Activated T-helper 1 cell treated with anti-CD3 and anti-CD28 coated beads, Interleukin-2, amount 50 U/mL, for 16 hours (primary cell): ENCODE data around the gene HSD11B2.

ENCODE experiments used
- DNase-seq, 2 donors: peaks; one replicate each; pipeline ENCODE4 v3.0.0-alpha.2; 2020; ENCODE audit warnings: low read depth in 1 of 2, low spot score in 1 of 2

The HSD11B2 gene

DNA sequence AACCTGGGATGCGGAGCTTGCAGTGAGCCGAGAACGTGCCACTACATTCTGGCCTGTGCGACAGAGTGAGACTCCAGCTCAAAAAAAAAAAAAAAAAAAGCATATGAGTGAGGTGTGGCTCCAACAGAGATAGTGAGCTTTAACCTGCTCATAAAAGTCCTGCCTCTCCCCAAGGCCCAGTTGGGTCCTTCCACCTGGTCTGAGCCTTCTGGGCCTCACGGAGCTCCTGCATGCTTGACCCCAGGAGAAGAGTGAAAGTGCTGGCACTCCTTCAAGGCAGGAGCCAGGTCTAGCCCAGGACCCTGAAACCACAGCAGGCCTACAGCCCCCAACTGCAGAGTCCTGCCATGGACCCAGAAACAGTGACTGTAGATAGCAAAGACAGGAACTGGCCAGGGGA, 17.7 kb downstream of the HSD11B2 start:
- no peak for DNase-seq

DNA sequence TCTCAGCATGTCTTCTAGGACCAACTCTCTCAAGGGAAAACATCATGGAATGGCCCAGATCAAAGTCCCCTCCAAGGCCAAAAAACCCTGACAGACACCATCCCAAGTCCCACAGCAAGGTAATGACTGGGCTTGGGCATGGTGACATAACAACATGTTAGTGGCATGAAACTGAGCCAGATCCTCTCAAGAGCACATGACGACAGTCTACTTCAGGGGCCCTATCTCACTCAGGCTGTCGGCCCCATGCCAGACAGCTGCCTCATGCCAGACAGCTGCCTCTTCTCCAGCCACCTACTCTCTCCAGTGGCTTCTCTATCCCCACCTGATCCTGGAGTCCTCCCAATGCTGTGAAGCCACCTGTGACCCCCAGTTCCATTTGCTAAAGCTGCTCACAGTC, 18.4 kb downstream of the HSD11B2 start:
- no peak for DNase-seq

DNA sequence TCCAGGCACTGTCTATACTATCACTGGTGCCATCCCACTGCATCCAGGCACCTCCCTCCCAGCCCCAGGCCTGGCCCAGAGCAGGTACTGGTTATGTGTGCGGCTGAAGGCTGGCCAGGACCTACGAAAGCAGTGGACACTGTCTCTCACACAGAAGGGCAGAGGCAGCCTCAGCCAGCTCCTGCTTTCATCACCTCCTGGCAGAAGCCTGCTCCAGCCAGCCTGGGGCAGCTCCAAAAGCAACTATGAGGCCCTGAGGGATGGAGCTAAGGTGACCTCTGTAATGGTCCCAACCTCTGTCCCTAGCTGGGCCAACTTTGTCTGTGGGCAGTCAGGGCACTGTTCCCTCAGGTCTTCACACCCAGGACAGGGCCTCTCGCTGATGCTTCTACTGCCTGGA, 18.8 kb downstream of the HSD11B2 start:
- DNase-seq = no peak

DNA sequence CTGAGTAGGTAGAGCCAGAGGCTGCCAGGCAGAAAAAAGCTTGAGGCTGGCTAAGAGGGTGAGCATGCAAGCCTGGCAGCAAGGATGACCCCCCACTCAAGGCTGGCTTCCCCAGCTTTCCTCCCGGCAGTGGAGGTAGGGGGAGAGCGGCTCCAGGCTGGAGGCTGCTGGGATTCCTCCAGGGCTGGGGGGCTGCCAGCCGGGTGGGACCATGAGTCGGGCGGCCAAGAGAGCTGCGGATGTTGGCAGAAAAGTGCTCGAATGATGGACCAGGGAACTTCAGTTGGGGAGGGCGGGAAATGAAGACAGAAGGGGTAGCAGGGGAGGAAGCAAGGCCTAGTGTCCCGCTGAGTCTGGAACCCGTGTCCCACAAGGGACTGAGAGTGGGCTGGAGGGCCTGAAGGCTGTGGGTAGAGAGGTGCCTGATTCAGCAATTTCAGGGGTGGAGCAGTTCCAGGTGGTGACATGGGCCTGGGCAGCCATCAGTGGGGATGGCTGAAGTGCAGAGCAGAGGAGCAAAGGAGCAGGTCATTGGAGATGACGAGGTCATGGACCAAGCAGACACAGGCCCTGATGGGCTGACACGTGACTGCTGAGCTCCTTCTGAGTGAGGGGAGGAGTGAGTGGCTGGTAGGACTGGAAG, 20.3 kb downstream of the HSD11B2 start:
- DNase-seq = no peak

DNA sequence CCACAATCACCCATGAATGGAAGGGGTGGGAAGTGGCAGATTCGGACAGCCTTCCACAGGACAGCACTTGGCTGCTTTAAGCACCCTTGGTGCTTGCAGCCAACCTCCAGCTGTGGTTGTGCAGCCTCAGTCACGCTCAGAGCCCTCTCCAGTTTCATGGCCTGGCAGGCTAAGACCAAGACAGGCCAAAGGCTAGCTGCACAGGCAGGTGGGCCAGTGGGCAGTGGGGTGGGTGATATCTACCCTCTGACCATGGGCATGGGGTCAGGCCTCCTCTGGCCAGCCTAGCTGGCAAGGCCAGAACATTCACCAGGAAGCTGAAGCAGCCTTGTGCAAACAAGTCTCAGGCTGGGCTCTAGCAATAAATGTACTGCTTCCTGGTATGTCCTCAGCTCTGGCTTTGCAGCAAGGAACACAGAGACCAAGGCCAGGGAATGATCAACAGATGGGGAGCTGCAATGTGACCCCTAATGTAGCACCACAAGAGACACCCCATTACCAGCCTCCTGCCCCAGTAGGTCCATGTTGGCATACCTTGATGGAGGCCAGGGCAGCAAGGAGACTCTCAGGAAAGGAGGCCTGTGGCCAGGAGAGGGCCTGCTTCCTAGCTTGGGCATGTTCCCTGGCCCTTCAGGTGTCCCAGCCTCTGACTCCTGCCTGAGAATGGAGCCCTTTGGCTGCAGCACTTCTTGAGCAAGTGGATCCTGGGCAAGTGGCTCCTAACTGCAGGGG, 20.9 kb downstream of the HSD11B2 start:
- DNase-seq = no peak

DNA sequence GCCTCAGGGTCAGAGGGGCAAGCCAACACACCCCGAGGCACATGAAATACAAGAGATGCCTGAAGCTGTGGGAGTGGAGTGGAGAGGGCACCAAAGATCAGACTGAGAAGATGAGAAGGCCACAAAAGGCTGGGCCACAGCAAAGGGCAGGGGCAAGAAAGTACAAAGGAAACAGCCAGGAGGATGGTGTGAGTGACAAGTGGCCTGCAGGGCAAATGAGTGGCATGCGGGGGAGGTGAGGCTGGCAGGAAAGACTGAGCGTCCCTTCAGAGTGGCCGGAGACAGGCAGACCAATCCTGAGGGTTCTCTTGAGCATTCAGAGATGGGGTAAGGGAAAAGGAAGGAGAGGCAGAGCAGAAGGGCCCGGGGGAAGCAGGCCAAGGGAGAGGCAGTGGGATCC, 23.2 kb downstream of the HSD11B2 start:
- no peak for DNase-seq

DNA sequence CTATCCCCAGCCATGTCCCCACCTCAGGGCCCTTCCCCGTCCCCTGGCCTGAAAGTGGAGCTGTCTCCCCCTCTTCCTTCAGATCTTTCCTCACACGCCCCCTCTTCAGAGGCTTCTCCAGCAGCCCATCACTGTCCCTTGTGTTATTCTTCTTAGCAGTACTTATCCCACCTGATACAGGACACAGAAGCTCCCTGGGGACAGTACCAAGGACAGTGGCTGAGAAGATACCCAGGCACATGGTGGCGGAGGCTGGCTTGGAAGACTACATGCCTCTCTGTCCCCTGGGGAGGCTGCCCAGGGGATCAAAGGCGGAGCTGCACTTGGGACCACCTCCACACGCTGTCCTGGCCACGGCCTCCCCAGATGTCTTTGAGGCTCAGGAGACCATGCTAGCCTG, 23.9 kb downstream of the HSD11B2 start:
- DNase-seq = no peak

DNA sequence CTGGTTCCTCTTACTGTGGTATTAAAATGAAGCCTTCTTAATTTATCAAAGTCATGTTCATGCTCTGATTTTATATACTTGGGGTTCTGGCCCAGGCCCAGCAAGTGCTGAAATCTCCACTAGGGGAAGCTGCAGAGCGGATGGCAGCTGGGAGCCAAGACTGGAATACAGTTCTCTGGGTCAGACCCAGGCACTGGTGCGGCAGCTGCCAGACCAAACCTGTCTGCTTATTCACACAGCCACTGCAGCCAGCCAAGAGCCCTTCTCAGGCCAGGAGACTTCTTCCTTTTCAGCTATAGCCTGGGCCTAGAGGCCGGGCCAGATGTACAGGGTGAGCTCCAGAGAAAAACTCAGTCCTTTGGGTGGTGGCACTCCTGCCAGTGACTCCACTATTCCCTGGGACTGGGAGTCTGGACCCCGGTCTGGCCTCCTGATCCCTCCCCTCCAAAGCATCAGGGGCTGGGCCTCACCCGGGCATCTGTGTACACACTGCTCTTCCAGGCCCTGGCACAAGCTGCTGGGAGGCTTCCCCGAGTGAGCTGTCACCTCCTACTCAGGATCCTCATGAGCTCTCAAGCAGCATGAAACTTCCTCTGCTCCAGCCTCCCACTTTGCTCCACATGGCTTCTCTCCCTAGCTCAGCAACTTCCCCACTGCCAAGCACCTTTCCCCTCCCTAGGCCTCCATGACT, 25.6 kb downstream of the HSD11B2 start:
- DNase-seq = no peak

DNA sequence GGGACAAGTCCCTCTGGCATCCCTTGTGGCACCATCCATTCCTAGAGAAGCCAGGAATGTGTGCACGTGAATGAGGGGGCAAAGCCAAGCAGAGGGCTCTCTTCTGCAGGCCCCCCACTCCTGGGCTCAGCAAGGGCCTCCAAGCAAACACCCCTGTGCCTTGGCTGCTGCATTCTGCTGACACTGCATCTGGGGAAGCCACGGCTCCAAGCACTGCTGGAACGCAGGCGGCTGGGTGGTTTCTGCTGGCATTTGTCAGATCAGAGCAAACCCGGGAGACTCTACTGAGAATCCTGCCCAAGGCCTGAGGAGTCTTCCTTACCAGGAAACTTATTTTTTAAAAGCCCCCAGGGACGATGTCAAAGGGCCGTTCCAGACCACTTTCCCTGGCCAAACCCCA, 26.7 kb downstream of the HSD11B2 start:
- DNase-seq = no peak

DNA sequence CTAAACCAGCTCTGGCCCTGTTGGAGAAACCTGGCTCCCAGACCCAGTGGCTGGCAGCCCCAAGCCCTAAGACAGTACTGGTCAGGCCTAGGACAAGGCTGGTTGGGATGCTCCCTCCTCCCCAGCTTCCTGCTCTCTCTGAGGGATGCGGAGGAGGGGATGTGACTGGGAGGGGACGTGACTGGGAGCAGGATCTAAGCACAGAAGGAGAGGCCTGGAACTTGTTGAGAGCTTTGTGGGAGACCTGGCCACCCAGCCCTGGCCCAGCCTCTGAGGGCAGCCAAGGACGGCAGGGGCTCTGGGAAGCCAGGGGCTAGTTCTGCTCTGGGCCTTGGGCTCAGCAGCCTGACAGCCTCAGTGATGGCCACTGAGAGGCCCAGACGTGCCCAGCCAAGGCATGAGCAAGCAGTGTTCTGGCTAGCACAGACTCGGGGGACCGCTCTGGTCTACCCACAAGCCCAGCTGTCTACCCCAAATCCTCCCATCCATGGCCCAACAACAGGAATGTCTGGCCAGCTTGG, 27.3 kb downstream of the HSD11B2 start:
- no peak for DNase-seq

DNA sequence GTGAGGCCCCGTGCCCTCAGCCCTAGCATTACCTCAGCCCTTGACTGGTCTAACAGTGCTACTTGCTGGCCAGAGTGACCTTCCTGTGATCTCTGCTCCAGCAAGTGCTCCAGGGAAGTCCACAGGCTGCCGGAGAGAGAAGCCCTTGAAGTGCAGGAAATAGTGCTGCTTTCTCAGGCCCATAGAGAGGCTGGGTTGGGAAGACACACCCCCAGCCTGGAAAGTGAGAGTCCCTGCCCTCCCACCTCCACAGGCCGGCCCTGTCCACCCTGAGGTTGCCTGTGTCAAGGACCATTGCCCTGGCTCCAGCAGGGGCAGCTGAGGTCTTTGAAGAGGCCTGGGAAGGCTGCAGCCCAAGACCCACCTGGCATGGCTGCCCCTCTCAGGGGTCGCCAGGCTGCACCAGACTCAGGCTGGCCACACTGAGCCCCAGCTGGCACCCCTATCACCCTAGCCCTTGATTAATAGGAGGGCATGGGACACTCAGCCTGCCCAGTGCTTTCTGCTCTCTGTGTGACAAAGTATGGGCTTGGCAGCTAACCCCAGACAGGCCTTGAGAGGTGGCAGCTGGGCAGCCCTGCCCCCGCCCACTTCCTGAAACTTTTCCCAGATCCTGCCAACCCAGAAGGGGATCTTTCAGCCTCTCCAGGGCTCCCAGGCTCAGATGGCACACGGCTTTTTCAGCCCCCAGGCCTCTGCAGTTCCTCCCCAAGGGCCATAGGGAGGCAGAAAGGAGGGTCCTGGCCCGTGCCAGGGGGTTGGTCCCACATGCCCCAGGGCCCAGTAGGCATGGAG, 28.3 kb downstream of the HSD11B2 start:
- no peak for DNase-seq

DNA sequence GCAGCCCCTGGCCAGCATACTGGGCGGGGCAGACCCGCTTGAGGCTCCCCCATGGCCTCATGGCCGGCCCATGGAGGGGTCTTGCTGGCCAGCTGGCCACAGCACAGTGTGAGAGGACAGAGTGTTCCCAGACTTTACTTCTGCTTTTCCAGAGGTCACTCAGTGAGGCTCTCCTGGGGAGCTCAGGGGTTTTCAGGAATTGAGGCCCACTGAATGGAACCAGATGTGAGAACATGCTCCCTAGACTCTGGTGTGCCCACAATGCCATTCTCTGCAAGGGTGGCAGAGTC, 28.9 kb downstream of the HSD11B2 start:
- DNase-seq = no peak

DNA sequence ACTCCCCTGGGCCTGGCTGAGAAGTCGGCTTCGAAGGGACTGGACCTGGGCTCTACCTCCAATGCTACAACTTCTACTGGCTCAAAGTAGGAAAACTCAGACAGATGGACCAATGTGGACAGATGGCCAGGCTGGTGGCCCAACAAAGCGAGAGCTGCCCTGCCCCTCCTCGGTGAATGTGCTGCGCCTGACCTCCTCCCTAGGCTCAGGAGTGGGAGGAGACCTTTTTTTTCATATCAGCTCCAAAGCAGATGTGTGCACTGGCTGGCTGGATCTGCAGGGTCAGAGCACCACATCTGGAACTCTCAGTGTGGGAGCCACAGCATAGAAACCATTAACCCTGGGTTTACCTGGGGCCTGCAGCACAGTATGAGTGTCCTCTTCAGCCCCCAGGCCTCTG, 29.2 kb downstream of the HSD11B2 start:
- no peak for DNase-seq

DNA sequence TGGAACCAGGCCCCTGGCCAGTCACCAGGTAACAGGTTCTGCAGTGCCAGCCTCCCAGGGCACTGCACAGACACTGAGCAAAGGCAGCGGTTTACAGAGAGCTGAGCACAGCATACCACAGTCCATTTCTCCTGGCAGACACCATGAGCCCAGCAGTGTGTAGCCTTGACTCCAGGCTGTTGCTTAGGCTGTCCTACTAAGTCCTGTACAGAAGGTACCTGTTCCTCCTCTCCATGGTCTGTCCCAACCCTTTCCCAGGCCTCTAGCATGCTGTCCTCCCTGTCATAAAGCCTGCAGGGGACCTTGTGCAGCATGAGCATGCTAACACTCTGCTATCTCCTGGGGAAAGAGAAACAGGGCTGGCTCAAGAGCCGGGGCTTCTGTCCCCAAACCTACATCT, 30.0 kb downstream of the HSD11B2 start:
- no peak for DNase-seq

DNA sequence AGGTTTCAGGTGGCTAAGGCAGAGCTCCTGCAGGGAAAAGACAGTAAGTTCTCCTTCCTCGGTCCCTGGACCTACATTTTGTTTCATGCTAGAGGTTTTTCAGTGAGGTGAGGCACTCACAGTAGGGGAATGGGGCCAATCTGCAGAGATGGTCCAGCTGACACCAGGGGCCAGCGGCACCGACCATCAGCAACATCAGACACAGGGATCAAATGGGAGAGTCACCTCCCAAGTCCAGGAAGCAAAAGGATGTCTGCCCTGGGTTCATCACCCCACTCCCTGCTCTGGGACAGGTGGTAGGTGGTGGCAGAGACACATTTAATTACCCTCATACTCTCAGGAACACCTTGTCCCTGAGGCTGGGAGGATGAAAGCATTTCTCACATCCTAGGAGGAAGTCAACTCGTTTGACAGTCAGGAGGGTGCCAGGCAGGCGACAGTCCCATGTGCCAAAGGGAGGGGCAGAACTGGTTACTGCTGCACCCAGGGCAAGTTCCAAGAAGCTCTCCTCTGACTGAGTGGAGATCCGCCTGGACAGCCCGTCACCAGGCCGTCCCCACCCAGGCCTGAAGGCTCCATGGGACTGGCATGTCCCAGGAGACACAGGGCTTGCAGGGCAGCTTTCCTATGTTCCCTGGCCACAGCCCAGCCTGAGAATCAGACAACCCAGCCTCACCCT, 30.8 kb downstream of the HSD11B2 start:
- no peak for DNase-seq

DNA sequence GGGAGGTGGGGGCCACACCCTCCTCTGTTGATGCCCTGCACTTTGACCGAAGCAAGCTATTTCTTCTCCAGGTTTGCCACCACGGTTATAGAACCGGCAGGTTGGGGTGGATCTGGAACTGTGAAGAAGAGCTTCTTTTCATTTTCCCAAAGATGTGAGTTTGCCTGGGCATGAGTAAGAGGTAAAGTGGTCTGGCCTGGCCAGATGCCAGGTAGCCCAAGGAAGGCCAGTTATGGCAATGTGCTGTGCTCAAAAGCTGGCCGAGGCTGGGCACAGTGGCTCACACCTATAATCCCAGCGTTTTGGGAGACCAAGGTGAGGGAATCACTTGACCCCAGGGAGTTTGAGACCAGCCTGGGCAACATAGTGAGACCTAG, 31.3 kb downstream of the HSD11B2 start:
- no peak for DNase-seq

DNA sequence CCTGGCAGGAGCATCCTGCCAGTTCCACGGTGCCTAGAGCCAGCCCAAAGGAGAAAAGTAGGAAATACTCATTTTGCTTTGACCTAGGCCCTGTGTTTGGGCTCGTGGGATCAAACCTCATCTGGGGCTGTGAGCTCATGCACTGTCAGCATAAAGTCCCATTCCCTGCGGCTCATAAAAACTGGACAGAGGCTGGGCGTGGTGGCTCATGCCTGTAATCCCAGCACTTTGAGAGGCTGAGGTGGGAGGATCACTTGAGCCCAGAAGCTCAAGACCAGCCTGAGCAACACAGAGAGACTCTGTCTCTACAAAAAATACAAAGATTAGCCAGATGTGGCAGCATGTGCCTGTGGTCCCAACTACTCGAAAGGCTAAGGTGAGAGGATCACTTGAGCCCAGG, 32.1 kb downstream of the HSD11B2 start:
- DNase-seq = no peak

DNA sequence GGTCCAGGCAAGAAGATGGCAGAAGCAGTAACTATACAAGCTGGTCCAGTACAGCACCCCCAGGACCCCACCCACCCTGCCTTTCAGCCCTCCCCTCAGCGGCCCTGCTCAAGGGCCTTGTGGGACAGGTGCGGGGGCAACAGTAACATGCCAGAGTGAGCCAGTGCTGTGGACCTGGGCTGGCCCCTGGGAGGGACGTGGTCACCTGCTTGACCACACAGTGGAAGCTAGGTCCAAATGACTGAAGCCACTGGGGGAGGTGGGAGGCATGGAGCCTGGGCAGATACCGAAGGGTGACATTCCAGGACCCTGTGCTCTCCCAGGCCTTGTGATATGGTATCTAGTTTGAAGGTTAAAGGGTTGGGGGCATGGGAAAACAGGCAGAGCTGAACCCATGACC, 32.8 kb downstream of the HSD11B2 start:
- DNase-seq = no peak

DNA sequence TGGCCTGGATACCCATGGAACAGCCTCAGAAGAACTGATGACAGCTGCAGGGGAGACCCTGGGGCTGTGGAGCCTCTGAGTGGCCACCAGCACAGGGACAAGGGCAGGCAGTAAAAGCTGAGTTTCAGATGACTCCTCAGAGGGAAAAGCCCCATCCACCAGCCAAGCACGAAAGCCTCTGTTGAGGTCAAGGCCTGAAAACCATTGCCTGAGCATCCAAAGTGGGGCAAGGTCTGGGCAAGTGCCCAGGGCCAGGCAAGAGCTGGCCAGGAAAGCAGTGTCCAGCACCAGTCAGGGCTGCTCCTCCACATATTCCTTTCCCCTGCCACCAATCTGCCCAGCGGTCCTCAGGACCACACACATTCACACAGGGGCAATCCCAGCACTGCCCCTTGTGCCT, 33.6 kb downstream of the HSD11B2 start:
- DNase-seq = no peak

DNA sequence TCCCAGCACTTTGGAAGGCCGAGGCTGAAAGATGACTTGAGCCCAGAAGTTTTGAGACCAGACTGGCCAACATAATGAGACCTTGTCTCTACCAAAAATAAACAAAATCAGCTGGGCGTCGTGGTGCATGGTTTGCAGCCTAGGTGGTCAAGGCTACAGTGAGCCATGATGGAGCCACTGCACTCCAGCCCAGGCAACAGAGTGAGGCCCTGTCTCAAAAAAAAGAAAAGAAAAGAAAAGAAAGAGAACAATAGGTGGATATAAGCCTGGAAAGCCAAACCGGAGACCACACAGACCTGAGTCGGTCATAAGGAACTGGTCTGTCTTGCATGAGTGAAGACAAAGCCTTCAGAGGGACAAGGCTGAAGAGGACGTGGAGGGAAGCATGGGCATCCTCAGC, 35.7 kb downstream of the HSD11B2 start:
- no peak for DNase-seq

DNA sequence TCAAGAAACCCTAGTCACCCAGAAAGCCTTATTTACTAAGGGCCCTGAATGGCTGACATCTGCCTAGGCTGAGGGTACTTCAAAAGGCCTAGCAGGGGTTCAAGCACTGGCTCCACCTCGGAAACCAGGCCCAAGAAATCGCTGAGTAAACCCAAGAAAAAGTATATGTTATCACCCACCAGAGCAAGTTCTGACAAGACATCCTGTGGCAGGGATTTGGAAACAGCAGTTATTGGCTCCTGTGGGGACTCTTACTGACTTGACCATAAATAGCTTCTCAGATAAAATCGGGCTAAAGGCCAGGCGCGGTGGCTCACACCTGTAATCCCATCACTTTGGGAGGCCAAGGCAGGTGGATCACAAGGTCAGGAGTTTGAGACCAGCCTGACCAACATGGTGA, 37.8 kb downstream of the HSD11B2 start:
- no peak for DNase-seq
